ENCODE results near the gene MYZAP.

GRCh38 chr15:57592426-57592825 is 722 bp downstream of the MYZAP start:
- TF ChIP-seq CTCF (IDR thresholded peaks at IDR 0.05 in 8 of 11, conservative IDR thresholded peaks at IDR 0.05 in 3 of 11), result no peak
- TF ChIP-seq POLR2A (IDR thresholded peaks at IDR 0.05), result no peak
- TF ChIP-seq POLR2AphosphoS5 (IDR thresholded peaks at IDR 0.05), result no peak

Measured in spleen (tissue), 7 donors.